ENCODE data around the gene KIAA0232.

The KIAA0232 gene

DNA sequence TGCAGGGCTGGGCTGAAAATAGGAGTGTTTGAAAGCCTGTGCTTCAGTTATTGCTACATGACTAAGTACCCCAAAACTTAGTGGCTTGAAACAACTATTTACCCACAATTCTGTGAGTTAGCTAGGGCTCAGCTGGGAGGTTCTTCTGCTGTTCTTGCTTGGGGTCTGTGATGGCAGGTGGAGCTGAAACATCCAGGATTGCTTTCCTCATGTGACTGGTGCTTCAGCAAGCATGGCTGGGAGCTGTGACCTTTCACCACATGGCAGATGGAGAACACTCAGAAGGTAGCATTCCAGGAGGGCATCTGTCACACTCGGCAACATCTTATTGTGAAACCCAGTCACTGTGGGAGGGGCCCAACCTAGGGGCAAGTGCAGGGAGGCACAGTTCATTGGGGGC lies 70.1 kb downstream of the KIAA0232 start:
- DNase-seq, result no peak

DNA sequence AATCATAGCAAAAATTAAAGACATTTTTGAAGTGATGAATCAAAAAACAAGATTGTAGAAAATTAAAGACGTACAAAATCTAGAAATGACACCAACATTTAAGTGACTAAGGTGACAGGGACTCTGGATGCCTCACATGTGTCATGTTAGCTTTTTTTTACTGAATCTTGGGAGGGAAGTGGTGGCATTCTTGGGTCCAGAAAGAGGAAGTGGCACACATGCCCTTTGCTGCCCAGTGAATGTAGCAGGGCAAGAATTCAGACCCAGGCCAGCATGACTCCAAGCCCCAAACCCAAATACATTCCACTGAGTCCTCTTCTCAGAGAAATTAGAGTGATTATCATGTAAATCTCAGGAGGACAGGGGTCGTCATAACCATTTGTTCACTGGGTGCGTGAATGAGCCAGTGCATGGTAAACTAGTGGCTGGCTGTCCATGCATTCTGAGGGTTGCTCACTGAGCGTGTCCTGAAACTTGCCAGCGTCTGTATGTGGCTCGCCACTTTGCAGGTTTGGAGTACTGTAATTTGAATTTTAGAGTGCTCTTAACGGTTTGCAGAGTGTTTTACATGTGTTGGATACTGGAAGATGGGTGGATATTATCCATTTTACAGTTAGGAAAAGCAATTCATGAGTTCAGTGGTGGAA lies 71.7 kb downstream of the KIAA0232 start:
- no peak for DNase-seq

DNA sequence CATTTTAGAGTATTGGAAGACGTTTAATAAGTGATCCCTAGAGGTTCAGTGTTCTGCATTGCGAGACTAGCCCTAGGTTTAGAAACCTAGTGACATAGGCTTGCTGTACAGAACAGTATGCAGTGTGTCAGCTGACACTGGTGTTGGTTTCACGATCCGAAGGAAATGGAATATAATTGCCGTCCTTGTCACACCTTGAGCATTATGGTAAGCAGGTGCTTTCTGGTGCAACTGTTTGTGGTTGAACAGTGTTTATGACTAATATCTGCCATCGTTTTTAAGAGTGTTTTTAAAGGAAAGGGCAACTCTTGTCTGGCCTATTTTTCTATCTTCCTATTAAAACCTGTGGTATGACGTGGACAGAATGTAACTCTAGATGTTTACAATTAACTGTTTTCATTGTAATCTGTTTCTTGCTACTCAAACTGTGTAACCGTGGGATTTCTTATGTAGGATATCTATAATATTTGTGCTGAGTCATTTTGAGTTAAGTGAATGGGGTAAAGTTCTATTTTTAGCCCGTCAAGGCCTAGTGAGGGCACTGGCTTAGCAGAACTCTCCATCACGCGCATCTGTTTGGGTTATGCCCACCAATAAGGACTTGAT lies 73.3 kb downstream of the KIAA0232 start:
- DNase-seq, result peak; percentile 48

DNA sequence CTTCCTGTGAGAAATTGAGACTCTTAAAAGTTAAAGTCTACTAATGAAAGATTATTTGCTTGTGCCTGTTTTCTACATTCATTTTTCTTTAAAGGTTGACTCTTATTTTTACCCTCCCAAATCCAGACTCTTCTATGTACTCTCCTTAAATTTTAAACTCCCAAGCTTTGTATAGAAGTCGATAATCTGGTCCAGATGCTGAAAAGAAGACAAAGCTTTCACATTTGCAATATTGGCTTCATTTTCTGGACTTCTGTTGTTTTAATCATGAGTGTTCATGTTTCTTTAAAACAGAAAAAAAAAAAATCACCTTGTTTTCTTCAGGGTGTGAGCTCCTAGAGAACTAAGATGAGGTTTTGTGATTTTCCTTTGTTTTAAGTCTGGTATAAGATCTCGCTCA lies 73.9 kb downstream of the KIAA0232 start:
- no peak for DNase-seq

DNA sequence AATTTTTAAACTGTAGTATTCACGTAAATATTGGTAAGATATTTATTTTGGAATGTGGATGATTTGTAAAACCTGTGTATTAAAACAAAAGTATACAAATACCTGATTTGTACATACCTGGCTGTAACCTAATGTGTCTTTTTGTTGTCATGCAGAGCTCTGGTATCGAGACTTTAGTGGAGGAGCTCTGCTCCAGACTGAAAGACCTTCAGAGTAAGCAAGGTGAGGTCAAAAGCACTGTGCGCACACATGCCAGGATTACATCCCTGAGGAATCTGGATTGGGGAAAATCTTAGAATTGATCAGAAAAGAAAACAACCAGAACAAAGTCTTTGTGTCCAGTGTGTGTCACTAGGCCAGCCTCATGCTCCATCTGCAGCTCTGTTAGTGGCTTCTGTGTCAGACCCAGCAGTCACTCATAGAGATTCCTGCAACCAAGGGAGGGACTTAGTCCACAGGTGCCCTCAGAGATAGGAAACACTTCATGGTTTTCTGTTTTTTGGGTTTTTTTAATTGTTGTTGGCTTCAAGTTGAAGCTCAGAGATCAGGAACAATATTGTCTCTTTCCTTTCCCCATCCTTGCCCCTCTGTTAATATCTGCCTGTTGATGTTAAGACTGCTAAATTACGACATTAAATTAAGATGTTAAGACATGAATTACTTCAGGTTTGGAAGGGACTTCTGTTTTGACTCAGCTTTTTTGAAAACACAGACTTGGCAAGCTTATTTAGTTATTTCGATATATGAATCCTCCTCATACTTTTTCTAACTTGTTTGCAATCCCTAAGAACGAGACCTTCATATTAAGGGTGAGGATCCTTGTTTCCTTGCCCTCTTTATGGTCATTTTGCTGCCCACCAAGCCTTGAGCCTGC lies 74.7 kb downstream of the KIAA0232 start:
- DNase-seq, result no peak

DNA sequence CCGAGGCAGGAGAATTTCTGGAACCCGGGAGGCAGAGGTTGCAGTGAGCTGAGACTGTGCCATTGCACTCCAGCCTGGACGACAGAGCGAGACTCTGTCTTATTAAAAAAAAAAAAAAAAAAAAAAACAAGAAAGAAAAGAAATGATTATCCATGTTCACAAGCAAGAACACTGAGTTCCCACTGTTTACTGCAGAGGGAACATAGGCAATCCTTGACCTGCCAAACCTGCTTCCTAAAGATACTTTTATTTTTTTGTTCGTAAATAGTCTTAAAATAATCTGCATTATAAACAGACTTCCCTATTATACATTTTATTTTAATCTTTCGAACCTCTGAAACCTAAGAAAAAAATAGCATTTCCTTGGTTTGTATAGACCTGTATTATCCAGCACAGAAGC lies 76.5 kb downstream of the KIAA0232 start:
- no peak for DNase-seq

DNA sequence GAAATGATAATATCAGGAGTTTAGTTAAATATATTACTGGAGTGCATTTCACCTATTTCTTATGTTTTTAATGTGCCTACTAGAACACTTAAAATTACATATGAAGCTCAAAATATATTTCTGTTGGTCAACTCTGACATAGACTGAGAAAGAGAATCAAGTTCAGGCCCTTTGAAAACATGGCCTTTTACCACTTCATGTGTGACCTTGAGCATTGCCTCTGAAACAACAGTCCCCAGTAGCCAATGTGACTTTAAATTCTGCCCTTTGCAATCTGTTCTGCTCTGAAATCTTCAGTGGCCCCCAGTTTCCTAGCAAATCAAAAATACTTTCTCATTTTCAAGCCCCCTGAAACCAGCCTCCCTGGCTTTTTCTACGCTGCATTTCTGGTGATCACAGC lies 77.0 kb downstream of the KIAA0232 start:
- DNase-seq, result no peak

DNA sequence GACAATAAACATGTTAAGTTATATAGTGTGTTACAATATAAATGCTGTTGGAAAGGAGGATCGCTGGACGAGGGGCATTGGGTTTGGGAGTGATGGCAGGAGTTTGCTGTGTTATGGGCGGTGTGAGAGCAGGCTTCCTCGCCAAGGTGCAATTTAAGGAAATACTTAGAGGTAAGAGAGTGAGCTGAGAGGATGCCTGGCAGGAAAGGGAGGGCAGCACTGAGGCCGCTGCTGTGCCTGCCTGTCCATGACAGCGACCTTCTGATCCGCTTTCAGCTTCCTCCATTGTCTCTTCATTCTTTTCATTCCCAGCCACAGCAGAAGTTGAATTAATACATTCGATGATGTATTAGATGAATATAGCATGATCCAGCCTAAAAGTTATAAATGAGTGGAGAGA lies 85.9 kb downstream of the KIAA0232 start:
- DNase-seq, result no peak

DNA sequence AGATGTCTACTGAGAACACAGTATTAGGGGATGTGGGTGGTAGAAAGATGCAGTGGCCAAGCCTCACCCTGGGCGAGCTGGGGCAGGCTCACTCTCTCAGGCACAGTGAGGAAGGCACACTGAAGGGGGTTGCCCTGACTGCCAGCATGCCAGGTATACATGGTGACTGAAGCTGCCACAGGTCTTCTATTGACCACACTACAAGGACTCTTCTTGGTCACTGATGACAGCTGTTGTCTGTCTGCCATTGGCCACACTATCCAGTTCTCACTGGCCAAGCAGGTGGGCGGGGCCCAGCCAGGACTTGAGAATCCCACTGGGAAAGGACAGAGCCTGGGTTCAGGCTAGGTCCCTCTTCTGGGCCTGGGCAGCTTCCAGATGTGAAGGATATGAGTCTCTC lies 87.4 kb downstream of the KIAA0232 start:
- DNase-seq, result no peak

DNA sequence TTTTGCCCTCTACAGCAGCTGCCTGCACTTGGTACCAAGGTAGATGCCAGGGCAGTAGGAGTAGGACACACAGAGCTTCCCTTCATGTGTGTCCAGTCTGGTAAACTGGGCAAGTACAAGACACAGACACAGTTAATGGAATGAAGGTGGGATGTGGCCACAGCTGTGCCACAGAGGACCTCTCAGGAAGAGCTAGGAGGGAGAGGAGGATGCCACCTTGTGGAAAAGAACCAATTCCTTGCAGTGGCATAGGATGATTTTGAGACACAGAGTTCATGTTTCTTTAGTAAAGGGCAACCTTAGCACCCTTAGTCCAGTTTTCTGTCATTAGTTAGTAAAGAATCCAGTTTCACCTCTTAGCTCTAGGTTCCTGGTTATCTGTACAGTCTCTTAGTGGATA lies 90.8 kb downstream of the KIAA0232 start:
- DNase-seq, result no peak

DNA sequence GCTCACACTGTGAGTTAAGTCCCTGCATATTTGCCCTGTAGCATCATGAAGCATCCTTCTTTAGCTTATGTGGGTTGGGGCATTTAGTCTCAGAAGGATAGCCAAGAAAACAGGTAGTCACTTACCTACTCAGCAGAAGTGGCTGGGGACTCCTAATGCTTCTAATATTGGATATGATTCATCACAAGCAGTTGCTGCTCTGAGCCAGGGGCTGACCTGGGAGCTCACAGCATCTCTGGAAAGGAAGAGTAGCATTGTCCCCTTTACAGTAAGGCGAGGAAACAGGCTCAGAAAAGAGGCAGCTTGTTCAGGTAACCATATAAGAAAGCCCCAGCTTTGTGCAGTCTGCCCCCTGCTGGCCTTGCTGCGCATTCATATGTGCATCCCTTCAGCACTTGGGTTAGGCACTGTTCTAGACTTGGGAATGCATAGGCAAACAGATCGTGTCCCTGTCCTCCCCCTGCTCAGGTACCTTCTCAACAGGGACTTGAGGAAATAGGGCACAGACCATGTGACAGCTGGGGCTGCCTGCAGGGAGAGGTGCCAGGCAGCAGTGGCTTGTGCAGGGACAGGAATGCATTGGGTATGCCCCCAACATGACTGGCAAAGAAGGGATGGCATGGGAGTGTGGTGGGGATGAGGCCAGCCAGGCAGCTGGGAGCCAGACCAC lies 91.4 kb downstream of the KIAA0232 start:
- peak; percentile 82 for DNase-seq

DNA sequence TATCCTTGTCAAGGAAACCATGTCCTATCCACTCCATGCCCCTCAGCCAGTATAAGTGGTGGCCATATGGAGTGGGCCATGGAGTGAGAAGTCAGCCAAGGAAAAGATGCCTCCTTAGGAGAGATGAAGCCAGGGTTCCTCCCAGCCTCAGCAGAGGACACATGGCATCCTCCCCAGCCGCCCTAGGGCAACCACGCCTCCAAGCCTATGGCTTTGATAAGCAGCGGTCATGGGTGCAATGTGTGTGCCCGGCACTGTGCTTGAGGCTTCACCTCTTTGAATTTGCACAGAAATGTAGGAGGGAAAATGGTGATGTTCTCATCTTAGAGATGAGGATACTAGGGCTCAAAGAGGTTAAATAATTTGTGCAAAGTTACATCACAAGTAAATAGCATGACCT lies 92.5 kb downstream of the KIAA0232 start:
- no peak for DNase-seq

DNA sequence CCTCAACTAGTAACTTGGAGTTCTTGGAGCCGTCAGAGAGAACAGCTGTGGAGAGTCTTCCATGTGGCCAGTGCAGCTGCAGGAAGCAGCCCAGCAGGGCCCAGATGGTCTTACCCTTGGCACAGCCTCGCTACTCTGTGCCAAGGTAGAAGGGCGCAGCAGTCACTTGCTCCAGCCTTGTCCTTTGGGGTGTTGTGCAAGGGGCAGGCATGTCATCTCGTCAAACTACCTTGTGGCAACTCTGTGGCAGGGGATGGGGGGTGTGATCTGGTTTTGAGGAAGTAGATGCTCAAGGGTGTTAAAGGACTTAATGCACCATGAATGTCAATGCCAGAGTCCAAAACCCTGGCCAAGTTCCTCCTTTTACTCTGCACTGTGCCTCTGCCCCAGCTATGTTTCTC lies 92.9 kb downstream of the KIAA0232 start:
- no peak for DNase-seq

DNA sequence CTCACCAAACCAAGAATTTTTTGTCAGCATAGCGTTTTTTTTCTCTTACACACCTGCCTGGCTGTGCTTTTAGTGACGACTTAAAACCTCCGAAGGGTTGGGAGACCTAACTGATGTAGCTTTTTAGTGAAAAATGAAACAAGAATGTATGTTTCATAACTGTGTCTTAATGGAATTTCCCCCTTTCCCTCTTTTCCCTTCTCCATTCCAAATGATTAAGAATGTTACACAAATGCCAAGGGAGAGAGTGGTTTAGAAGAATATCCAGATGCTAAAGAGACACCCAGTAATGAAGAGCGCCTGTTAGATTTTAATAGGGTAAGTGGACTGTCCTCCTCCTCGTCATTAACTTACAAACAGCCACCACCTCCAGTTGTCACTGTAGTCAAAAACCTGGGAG lies 93.9 kb downstream of the KIAA0232 start:
- no peak for DNase-seq

DNA sequence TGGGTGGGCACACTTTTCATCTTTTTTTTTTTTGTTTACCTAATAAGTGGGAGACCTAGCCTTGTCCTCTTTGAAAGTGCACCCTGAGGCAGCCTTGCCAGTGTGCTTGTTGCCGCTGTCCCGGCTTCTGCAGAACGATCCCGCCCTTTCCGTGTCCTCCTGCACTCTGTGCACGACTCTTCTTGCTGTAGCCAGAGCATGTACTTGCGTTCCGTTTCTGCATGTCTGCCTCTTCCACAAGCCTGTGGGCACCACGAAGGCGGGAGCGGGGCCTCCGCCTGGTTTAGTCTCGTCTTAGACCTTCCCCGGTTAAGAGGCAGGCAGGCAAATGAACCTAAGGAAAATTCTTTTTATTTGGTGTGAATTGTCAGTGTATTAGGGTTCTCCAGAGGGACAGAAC lies 94.5 kb downstream of the KIAA0232 start:
- DNase-seq, result no peak

DNA sequence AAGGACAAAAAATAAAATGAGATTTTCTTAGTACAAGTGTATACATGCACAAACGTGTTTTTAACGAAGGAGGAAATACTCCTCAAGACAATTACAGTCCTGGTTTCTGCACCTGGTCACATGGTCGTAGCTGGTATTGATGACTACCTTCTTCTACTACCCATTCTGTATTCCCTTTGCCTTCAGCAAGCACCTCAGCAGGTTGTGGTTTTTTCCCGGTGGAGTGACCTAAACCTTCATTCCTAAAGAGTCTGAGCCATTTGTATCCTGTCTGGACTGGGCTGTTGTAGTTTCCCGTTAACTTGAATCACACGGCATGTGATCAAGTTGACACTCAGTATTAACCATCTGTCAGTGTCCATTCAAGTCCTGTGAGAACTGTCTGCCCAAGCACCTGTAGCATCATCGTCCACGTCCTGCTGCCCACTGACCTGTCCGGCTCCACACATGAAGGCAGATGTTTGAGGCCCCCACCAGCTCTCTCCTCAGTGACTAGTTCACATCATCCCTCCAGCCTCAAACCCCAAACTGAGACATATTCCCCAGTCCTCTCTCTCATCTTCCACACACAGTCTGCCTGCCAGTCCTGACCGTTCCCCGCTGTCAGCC lies 96.0 kb downstream of the KIAA0232 start:
- no peak for DNase-seq

DNA sequence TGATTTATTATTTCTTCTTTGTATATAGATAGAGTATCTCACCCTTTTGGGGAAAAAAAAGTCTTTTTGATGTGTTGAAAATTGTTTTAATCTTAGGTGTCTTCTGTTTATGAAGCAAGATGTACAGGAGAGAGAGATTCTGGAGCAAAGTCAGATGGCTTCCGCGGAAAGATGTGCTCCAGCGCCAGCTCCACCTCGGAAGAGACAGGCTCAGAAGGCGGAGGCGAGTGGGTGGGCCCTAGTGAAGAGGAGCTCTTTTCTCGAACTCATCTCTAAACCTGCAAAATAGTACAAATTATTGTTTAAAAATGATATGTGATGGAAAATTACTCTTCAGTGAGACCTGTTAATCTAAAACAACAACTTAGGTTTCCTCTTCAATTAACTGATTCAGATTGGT lies 98.2 kb downstream of the KIAA0232 start:
- no peak for DNase-seq

DNA sequence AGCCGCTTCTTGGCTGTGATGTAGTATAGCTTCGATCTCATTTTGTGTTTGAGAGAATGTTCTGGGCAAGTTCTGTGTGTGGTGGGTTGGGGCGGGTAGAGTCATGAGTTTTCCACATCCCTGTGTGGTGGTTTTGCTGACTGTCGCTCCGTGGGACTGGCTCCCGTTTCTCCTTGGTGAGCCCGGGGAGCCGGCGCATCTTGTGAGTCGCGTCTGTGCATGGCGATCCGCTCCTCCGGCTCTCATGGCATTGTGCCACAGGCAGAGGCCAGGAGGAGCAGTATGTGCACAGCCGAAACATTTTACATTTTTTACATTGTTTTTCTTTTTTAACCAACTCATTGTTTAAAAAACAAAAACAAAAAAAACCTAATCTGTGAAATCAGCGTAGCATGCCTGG lies 99.4 kb downstream of the KIAA0232 start:
- no peak for DNase-seq

DNA sequence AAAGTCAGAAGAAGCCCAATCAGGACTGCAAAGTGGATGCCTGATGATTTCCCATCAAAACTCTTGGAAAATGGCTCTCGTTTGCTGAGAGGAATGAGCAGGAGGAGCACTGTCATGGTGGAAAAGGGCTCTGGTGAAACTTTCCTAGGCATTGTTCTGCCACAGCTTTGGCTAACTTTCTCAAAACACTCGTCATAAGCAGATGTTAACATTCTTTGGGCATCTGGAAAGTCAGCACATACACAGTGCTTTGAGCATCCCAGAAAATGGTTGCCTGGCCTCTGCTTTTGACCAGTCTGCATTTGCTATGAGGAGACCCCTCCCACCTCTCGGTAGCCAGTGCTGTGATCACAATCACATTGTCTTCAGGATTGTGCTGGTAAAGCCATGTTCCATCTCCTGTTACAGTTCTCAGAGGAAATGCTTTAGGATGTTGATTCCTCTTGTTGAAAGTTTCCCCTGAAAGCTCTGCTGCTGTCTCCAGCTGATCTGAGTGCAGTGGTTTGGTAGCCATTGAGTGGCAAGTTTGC lies 101.9 kb downstream of the KIAA0232 start:
- DNase-seq, result no peak

DNA sequence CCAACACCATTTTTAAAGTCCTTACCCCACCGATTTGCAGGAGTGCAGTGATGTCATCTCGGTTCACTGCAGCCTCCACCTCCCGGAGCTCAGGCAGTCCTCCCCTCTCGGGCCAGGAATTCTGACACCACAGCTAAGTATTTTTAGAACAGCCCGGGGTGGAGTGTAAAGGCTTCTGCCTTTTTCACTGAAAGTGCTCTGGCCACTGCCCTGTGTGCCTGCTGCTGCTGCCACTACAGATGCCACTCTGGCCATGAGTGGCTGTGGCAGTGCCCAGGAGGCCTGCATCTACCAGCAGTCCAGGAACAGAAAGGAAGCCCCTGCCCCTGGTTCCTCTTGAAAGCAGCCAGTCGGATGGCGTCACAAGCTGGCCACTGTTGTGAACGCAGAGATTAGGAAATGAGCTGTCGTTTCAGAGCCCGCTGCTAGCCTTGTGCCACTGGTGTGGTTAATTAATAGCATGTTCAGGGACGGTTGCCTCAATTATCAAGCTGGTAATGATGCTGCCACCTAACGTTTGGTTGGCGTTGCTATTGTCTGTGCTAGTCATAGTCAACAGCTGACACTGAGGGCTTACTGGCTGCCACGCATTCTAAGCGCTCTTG lies 103.5 kb downstream of the KIAA0232 start:
- DNase-seq, result no peak

DNA sequence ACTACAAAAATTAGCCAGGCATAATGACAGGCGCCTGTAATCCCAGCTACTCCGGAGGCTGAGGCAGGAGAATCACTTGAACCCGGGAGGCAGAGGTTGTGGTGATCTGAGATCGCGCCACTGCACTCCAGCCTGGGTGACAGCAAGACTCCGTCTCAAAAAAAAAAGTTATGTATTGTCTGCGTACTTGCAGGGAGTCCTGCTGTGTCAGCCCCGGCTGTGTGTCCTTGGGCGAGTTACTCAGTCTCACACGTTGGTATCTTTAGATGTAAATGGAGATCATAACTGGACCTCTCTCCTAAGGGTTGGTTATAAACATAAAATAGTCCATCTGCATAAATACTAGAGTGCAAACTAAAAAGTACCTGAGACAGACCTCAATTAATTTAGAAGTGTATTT lies 104.4 kb downstream of the KIAA0232 start:
- DNase-seq, result no peak

DNA sequence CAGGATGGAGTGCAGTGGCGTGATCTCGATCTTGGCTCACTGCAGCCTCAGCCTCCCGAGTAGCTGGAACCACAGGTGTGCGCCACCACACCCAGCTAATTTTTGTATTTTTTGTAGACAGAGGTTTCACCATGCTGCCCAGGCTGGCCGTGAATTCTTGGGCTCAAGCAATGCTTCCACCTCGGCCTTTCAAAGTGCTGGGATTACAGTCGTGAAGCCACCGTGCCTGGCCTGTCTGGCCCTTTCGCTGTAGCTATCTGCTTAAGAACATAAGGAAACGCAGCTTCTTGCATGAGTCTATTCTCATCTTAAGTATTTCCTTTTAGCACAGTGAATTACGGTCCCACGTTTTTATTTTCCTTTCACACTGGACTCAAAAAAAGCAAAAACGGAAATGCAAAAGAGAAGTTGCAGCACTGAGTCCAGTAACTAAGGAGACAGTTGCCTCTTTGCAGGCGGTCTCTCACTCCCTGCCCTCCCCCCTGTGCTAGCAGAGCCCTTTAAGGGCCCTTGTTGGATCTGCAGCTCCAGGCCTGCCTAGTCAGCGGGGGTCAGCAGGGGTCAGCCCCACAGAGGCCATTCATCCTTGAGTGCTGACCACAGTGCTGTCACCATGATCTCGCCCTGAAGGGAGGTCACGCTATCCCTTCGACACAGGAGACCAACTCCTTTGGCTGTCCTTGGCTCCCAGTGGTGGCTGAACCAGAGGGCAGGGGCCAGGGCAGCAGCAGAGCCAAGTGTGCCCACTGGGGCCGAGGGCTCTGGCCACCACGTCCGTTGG lies 105.3 kb downstream of the KIAA0232 start:
- no peak for DNase-seq
